A549 (cell line): Measurements from ENCODE around the gene CBARP.

Experiments
- CEBPB ChIP-seq, 2 experiments: fragments of >200 bp in 1 of 2; sonication (Bioruptor Twin) in 1 of 2; formaldehyde crosslinking in 1 of 2; IDR thresholded peaks; 2 replicates each; pipeline ENCODE4 v1.6.1; 2012 to 2016
- EP300 ChIP-seq, 2 experiments: fragments of >200 bp; sonication (Bioruptor Twin); formaldehyde crosslinking; IDR thresholded peaks; 2 replicates in 1 of 2; 3 replicates in 1 of 2; pipeline ENCODE4 v1.6.1; 2016 to 2017
- SREBF2 ChIP-seq: fragments of 450-650 bp; IDR thresholded peaks from 2 replicates; pipeline ENCODE4 v1.6.1; 2014; ENCODE audit warnings: mild to moderate bottlenecking, moderate library complexity
- TF ChIP-seq, protein P1 (sequence below): IDR thresholded peaks from 2 replicates; pipeline ENCODE4 v1.6.1; 2012
- TF ChIP-seq, protein P2 (sequence below): fragments of >200 bp; sonication (Bioruptor Twin); formaldehyde crosslinking; IDR thresholded peaks from 3 replicates; pipeline ENCODE4 v1.5.1; 2016
- TF ChIP-seq, protein P3 (sequence below): fragments of >200 bp; sonication (Bioruptor Twin); formaldehyde crosslinking; IDR thresholded peaks from 3 replicates; pipeline ENCODE4 v1.6.1; 2016

DNA sequence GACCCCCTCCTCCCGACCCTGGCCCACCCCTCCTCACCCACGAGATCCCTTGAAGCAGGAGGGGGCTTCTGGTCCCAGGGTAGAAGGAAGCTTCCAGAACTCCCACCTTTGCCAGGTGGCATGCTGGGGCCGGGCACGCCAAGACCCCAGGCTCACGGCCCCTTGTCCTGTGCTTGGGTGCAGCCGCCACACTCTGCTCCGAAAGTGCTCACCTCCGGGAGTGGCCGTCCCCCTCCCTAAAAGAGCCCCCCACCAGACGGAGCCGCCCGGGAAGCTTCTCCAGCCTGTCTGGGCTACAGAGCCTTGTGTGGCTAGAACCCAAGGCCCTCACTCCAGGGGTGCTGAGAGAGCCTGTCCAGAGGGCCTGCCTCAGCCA, 46.1 kb upstream of the CBARP start:
- TF ChIP-seq, protein P1, sequence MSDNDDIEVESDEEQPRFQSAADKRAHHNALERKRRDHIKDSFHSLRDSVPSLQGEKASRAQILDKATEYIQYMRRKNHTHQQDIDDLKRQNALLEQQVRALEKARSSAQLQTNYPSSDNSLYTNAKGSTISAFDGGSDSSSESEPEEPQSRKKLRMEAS, result no peak
- TF ChIP-seq EP300 (IDR thresholded peaks at IDR 0.05) (no peak), CEBPB (IDR thresholded peaks at IDR 0.05) (no peak), SREBF2 (no peak)
- TF ChIP-seq, protein P2, sequence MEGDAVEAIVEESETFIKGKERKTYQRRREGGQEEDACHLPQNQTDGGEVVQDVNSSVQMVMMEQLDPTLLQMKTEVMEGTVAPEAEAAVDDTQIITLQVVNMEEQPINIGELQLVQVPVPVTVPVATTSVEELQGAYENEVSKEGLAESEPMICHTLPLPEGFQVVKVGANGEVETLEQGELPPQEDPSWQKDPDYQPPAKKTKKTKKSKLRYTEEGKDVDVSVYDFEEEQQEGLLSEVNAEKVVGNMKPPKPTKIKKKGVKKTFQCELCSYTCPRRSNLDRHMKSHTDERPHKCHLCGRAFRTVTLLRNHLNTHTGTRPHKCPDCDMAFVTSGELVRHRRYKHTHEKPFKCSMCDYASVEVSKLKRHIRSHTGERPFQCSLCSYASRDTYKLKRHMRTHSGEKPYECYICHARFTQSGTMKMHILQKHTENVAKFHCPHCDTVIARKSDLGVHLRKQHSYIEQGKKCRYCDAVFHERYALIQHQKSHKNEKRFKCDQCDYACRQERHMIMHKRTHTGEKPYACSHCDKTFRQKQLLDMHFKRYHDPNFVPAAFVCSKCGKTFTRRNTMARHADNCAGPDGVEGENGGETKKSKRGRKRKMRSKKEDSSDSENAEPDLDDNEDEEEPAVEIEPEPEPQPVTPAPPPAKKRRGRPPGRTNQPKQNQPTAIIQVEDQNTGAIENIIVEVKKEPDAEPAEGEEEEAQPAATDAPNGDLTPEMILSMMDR, result no peak
- TF ChIP-seq, protein P3, sequence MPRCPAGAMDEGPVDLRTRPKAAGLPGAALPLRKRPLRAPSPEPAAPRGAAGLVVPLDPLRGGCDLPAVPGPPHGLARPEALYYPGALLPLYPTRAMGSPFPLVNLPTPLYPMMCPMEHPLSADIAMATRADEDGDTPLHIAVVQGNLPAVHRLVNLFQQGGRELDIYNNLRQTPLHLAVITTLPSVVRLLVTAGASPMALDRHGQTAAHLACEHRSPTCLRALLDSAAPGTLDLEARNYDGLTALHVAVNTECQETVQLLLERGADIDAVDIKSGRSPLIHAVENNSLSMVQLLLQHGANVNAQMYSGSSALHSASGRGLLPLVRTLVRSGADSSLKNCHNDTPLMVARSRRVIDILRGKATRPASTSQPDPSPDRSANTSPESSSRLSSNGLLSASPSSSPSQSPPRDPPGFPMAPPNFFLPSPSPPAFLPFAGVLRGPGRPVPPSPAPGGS, result no peak
